Endodermal cell (in vitro differentiated cells): ENCODE results near the gene TAS2R42. TPM values are rescaled to one million over a fixed set of nuclear protein-coding genes. Genes with fewer than 3 reads are reported as not detected.

ENCODE experiments used
- DNase-seq: peaks from one replicate; pipeline ENCODE4 v3.0.0-alpha.2; 2017
- H3K27ac ChIP-seq: 2 replicates; pipeline ENCODE4 v1.5.1; 2013; ENCODE audit warnings: mild to moderate bottlenecking, low read depth, low read length, moderate library complexity
- H3K27me3 ChIP-seq: 2 replicates; pipeline ENCODE4 v1.6.1; 2013; ENCODE audit warnings: mild to moderate bottlenecking, low read length, moderate library complexity; ENCODE audit not compliant: insufficient read depth, control insufficient read depth, poor library complexity, severe bottlenecking
- H3K36me3 ChIP-seq: 2 replicates; pipeline ENCODE4 v1.7.0; 2013; ENCODE audit warnings: mild to moderate bottlenecking, low read length, moderate library complexity; ENCODE audit not compliant: control insufficient read depth, insufficient read depth
- H3K4me1 ChIP-seq: one replicate; pipeline ENCODE4 v1.7.0; 2013; ENCODE audit warnings: low read length; ENCODE audit not compliant: control insufficient read depth, insufficient read depth
- H3K4me3 ChIP-seq: 2 replicates; pipeline ENCODE4 v1.5.1; 2013; ENCODE audit warnings: mild to moderate bottlenecking, low read length, moderate library complexity
- H3K9ac ChIP-seq: 2 replicates; pipeline ENCODE4 v1.6.1; 2013; ENCODE audit warnings: mild to moderate bottlenecking, low read length, moderate library complexity; ENCODE audit not compliant: poor library complexity, severe bottlenecking; ENCODE audit errors: extremely low read depth
- H3K9me3 ChIP-seq: 2 replicates; pipeline ENCODE4 v1.6.1; 2013; ENCODE audit warnings: mild to moderate bottlenecking, low read length, moderate library complexity; ENCODE audit not compliant: control insufficient read depth
- H3K27ac Mint-ChIP-seq: 2 replicates; pipeline ENCODE4 v1.8.0; 2020; ENCODE audit warnings: mixed read lengths
- H3K27me3 Mint-ChIP-seq: 2 replicates; pipeline ENCODE4 v1.8.0; 2021; ENCODE audit warnings: mild to moderate bottlenecking, mixed read lengths; ENCODE audit not compliant: insufficient read depth
- H3K36me3 Mint-ChIP-seq: 2 replicates; pipeline ENCODE4 v1.8.0; 2020; ENCODE audit warnings: low read depth, mixed read lengths
- H3K4me1 Mint-ChIP-seq: 2 replicates; pipeline ENCODE4 v1.8.0; 2020; ENCODE audit warnings: mixed read lengths
- H3K4me3 Mint-ChIP-seq: 2 replicates; pipeline ENCODE4 v1.8.0; 2020; ENCODE audit warnings: mild to moderate bottlenecking, moderate library complexity, mixed read lengths
- H3K9me3 Mint-ChIP-seq: 2 replicates; pipeline ENCODE4 v1.8.0; 2020; ENCODE audit warnings: mild to moderate bottlenecking, mixed read lengths
- CTCF ChIP-seq: fragments of 200-600 bp; sonication (generic); conservative IDR thresholded peaks from 2 replicates; pipeline ENCODE4 v1.5.0; 2021; ENCODE audit warnings: antibody characterized with exemption, mild to moderate bottlenecking
- WGBS, 2 experiments: methylation state at CpG; one replicate each; pipeline versions ENCODE4 v1.1.5 to v1.1.7; 2013; ENCODE audit warnings: missing lambda C conversion rate in 2 of 2, mixed read lengths in 1 of 2; ENCODE audit not compliant: insufficient coverage in 1 of 2, insufficient read length in 1 of 2; 5-methylcytosine and 5-hydroxymethylcytosine counted together
- total RNA-seq, 2 donors: library from RNA; stranded (reverse); fragmentation: NEBNext Ultra II Directional in 1 of 2; extraction: Animal tissue kit (Norgen Biotek cat#: 25700) in 1 of 2; gene quantifications; 2 replicates in 1 of 2; 3 replicates in 1 of 2; pipeline ENCODE4 v1.2.1, GENCODE V29; 2021

TAS2R42 gene
- total RNA-seq, 2 donors from 2014 or later: not detected

- H3K36me3 ChIP-seq: peaks cover 45% of the 10 kb centered on the region
- no peaks in the 10 kb centered on the region for H3K9me3 ChIP-seq
- Mint-ChIP-seq H3K4me3 (no peak overlapping the region), H3K4me1 (peaks cover 23% of the 10 kb centered on the region), H3K27me3 (no peaks in the 10 kb centered on the region), H3K9me3 (no peaks in the 10 kb centered on the region), H3K27ac (no peak overlapping the region), H3K36me3 (peaks cover 59% of the 10 kb centered on the region)
- TF ChIP-seq CTCF: no peak
- H3K9ac ChIP-seq: no peak overlapping the region
- H3K27ac ChIP-seq: no peak overlapping the region
- DNase-seq: no peak
- no peaks in the 10 kb centered on the region for H3K27me3 ChIP-seq
- peaks cover 6% of the 10 kb centered on the region for H3K4me1 ChIP-seq
- H3K4me3 ChIP-seq: no peak overlapping the region
These were observed 22.4 kb downstream of the TAS2R42 start for GRCh38 chr12:11164384-11164783.

- H3K36me3 ChIP-seq: peaks cover 36% of the 10 kb centered on the region
- H3K27ac ChIP-seq: no peak overlapping the region
- no peak overlapping the region for H3K4me3 ChIP-seq
- no peaks in the 10 kb centered on the region for H3K27me3 ChIP-seq
- Mint-ChIP-seq H3K4me1 (peaks cover 11% of the 10 kb centered on the region), H3K27ac (no peak overlapping the region), H3K27me3 (no peaks in the 10 kb centered on the region), H3K4me3 (no peak overlapping the region), H3K36me3 (peaks cover 58% of the 10 kb centered on the region), H3K9me3 (no peaks in the 10 kb centered on the region)
- H3K9me3 ChIP-seq: peaks cover 5% of the 10 kb centered on the region
- no peaks in the 10 kb centered on the region for H3K4me1 ChIP-seq
- no peak for TF ChIP-seq CTCF
- peak; percentile 53 for DNase-seq
- H3K9ac ChIP-seq: no peak overlapping the region
- 92% methylated on average over 1 of the region's 1 CpG; no CpG with 5 or more reads in 1 of the 2 experiments for WGBS, 2 experiments
These were observed 24.2 kb downstream of the TAS2R42 start for GRCh38 chr12:11162502-11162901.

- H3K9me3 ChIP-seq: peaks cover 39% of the 10 kb centered on the region
- TF ChIP-seq CTCF: no peak
- Mint-ChIP-seq H3K36me3 (peaks cover 70% of the 10 kb centered on the region), H3K4me1 (peaks cover 5% of the 10 kb centered on the region), H3K4me3 (no peak overlapping the region), H3K27me3 (no peaks in the 10 kb centered on the region), H3K27ac (peak overlapping the region; percentile 6), H3K9me3 (peaks cover 23% of the 10 kb centered on the region)
- no peak for DNase-seq
- no peaks in the 10 kb centered on the region for H3K27me3 ChIP-seq
- peaks cover 15% of the 10 kb centered on the region for H3K36me3 ChIP-seq
- WGBS, 2 experiments: 42 to 70% methylated on average over 2 to 4 of the region's 5 CpGs
- H3K4me1 ChIP-seq: no peaks in the 10 kb centered on the region
- H3K4me3 ChIP-seq: no peak overlapping the region
- H3K9ac ChIP-seq: no peak overlapping the region
- no peak overlapping the region for H3K27ac ChIP-seq
These were observed 27.8 kb downstream of the TAS2R42 start for GRCh38 chr12:11158885-11159444.
